Natural killer cell (primary cell): ENCODE results near the gene DDX3X. TPM values are rescaled to one million over a fixed set of nuclear protein-coding genes. Genes with fewer than 3 reads are reported as not detected.

Source experiments
- ATAC-seq, 3 donors: fragments of 150-1000 bp in 2 of 3; fragments of 200-7000 bp in 1 of 3; cut with Tn5 transposase; 1 replicate in 1 of 3; 2 replicates in 2 of 3; pipeline ENCODE4 v1.10.0; 2021; ENCODE audit warnings: mild to moderate bottlenecking in 2 of 3, moderate library complexity in 2 of 3
- DNase-seq, 2 donors: peaks; one replicate each; pipeline versions ENCODE4 v3.0.0 to v3.0.0-alpha.2; 2013 to 2021; ENCODE audit warnings: mixed read lengths in 1 of 2
- H3K27ac ChIP-seq: one replicate; pipeline ENCODE4 v1.5.1; 2013; ENCODE audit warnings: mild to moderate bottlenecking, low read length
- H3K27me3 ChIP-seq: one replicate; pipeline ENCODE4 v1.6.1; 2013; ENCODE audit warnings: low read length; ENCODE audit not compliant: control insufficient read depth, insufficient read depth
- H3K36me3 ChIP-seq: one replicate; pipeline ENCODE4 v1.6.1; 2013; ENCODE audit warnings: low read length; ENCODE audit not compliant: control insufficient read depth, insufficient read depth
- H3K4me1 ChIP-seq: one replicate; pipeline ENCODE4 v1.6.1; 2013; ENCODE audit warnings: low read length; ENCODE audit not compliant: control insufficient read depth, insufficient read depth
- H3K4me3 ChIP-seq: one replicate; pipeline ENCODE4 v1.5.1; 2013; ENCODE audit warnings: low read length
- H3K9me3 ChIP-seq: one replicate; pipeline ENCODE4 v1.6.1; 2013; ENCODE audit warnings: low read length; ENCODE audit not compliant: control insufficient read depth, insufficient read depth
- H3K27ac Mint-ChIP-seq, 2 donors: one replicate each; pipeline ENCODE4 v1.8.0; 2022; ENCODE audit warnings: mild to moderate bottlenecking in 2 of 2, mixed read lengths in 2 of 2, moderate library complexity in 1 of 2
- H3K27me3 Mint-ChIP-seq, 2 donors: one replicate each; pipeline ENCODE4 v1.8.0; 2022; ENCODE audit warnings: low read depth in 2 of 2, mixed read lengths in 2 of 2
- H3K36me3 Mint-ChIP-seq: one replicate; pipeline ENCODE4 v1.8.0; 2022; ENCODE audit warnings: mixed read lengths
- H3K4me1 Mint-ChIP-seq, 2 donors: one replicate each; pipeline ENCODE4 v1.8.0; 2022; ENCODE audit warnings: mixed read lengths in 2 of 2
- H3K4me3 Mint-ChIP-seq: one replicate; pipeline ENCODE4 v1.8.0; 2022; ENCODE audit warnings: mild to moderate bottlenecking, moderate library complexity, mixed read lengths
- H3K9me3 Mint-ChIP-seq, 2 donors: one replicate each; pipeline ENCODE4 v1.8.0; 2022; ENCODE audit warnings: mixed read lengths in 2 of 2
- CTCF ChIP-seq: fragments of 200-600 bp; IDR thresholded peaks from one replicate; pipeline ENCODE4 v1.8.0; 2022; ENCODE audit warnings: antibody characterized with exemption
- WGBS: methylation state at CpG from one replicate; pipeline ENCODE4 v1.1.7; 2013; ENCODE audit warnings: missing lambda C conversion rate; ENCODE audit not compliant: insufficient coverage; 5-methylcytosine and 5-hydroxymethylcytosine counted together
- intact Hi-C: fragments of 100-400 bp; cut with micrococcal nuclease; formaldehyde crosslinking; loops from one replicate; pipeline ENCODE4 v1.14.2; 2022
- total RNA-seq, 4 donors: library from RNA; stranded (reverse); fragments of 120-200 nt in 1 of 4; gene quantifications; one replicate each; pipeline versions ENCODE4 v1.2.3 to v1.2.4, GENCODE V29; 2013 to 2022

The DDX3X gene
- total RNA-seq, 3 donors from 2014 or later (not counting 1 experiment from before 2014, with no cell fraction given) = 695 to 1,297 (median 1,054) TPM

DNA sequence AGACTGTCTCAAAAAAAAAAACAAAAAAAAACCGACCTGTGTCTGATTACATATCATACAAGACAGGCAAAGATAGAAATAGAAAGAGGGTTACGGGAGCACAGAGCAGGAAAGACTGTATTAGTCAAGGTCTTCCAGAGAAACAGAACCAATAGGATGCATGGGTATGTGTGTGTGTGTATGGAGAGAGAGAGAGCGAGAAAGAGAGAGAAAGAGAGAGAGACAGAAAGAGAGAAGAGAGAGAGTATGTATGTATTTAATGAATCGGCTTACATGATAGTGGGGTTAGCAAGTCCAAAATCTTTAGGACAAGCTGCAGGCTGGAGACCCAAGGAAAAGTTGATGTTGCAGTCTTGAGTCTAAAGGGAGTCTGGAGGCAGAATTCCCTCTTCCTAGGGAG is 7.5 kb upstream of the DDX3X start:
- Histone ChIP-seq H3K4me3 (no peak overlapping the region), H3K27ac (no peak overlapping the region), H3K36me3 (no peaks in the 10 kb centered on the region), H3K4me1 (peaks cover 12% of the 10 kb centered on the region), H3K27me3 (no peaks in the 10 kb centered on the region), H3K9me3 (no peaks in the 10 kb centered on the region)
- no peak for DNase-seq
- H3K4me1 Mint-ChIP-seq = peaks cover 0 to 14% of the 10 kb centered on the region in 2 donors
- no peaks in the 10 kb centered on the region for H3K27me3 Mint-ChIP-seq
- WGBS = 97% methylated on average over 3 of the region's 4 CpGs
- H3K27ac Mint-ChIP-seq = no peak overlapping the region
- intact Hi-C loops = no loop called here
- no peak overlapping the region for H3K4me3 Mint-ChIP-seq
- no peak for TF ChIP-seq CTCF
- no peak for ATAC-seq
- no peaks in the 10 kb centered on the region for H3K36me3 Mint-ChIP-seq
- H3K9me3 Mint-ChIP-seq = no peaks in the 10 kb centered on the region

DNA sequence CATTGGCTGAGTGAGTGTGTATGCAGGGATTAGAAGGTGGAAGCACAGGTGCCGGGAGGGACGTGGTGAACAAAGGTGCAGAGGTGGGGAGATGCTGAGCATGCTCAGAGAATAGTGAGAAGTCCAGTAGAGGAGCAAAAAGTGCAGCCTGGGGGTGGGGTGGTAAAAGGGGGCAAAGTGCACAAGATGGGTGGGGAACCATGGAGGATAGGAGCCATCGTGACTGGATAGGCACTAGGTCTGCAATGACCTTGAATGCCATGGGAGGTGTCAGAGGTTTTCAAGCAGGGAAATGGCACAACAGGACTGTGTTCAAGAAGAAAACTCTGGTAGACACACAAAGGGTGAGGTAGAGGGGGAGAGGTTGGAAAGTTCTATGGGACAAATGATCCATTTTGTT is 6.6 kb upstream of the DDX3X start:
- WGBS = 92% methylated on average over 3 of the region's 3 CpGs
- Mint-ChIP-seq H3K4me1 (peaks cover 2 to 23% of the 10 kb centered on the region in 2 donors), H3K36me3 (no peaks in the 10 kb centered on the region), H3K27me3 (no peaks in the 10 kb centered on the region), H3K27ac (no peak overlapping the region), H3K4me3 (no peak overlapping the region), H3K9me3 (no peaks in the 10 kb centered on the region)
- no peak overlapping the region for H3K4me3 ChIP-seq
- H3K36me3 ChIP-seq = no peaks in the 10 kb centered on the region
- H3K9me3 ChIP-seq = no peaks in the 10 kb centered on the region
- peaks cover 13% of the 10 kb centered on the region for H3K4me1 ChIP-seq
- ATAC-seq (no peak), DNase-seq (no peak)
- no peak for TF ChIP-seq CTCF
- no peak overlapping the region for H3K27ac ChIP-seq
- intact Hi-C loops = no loop called here
- H3K27me3 ChIP-seq = no peaks in the 10 kb centered on the region

DNA sequence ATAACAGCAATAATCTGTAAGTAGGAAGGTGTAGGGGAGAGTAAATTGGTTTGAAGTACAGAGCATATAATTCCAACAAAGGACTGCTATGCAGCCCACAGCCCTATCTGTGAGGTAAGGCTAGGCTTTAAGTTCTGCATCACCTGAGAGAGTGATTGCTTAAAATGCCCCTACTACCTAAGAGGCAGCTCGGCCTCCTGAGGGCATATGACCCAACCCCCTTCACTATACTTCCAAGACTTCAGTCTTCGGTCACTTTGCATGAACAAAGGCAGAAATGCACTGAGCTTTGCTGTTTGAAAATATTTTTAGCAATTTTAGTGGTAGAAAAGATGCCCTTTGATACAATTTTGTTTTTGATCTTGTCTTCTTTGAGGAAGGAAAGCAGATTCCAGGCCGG is 4.9 kb upstream of the DDX3X start:
- Mint-ChIP-seq H3K27me3 (no peaks in the 10 kb centered on the region), H3K9me3 (no peaks in the 10 kb centered on the region), H3K27ac (no peak overlapping the region), H3K4me1 (peaks cover 14 to 36% of the 10 kb centered on the region in 2 donors), H3K36me3 (no peaks in the 10 kb centered on the region), H3K4me3 (no peak overlapping the region)
- H3K4me1 ChIP-seq = peaks cover 17% of the 10 kb centered on the region
- H3K27me3 ChIP-seq = no peaks in the 10 kb centered on the region
- DNase-seq (peak in 1 of 2 donors; percentile 11), ATAC-seq (no peak)
- H3K27ac ChIP-seq = no peak overlapping the region
- no peaks in the 10 kb centered on the region for H3K9me3 ChIP-seq
- no peaks in the 10 kb centered on the region for H3K36me3 ChIP-seq
- H3K4me3 ChIP-seq = no peak overlapping the region
- intact Hi-C loops = no loop called here
- WGBS = 88% methylated on average over 1 of the region's 3 CpGs
- no peak for TF ChIP-seq CTCF

GRCh38 chrX:41332005-41332404 is 2.0 kb upstream of the DDX3X start:
- H3K9me3 Mint-ChIP-seq = no peaks in the 10 kb centered on the region
- H3K4me1 ChIP-seq = peaks cover 20% of the 10 kb centered on the region
- no peaks in the 10 kb centered on the region for H3K27me3 Mint-ChIP-seq
- TF ChIP-seq CTCF = no peak
- H3K27ac ChIP-seq = peak overlapping the region; percentile 99
- H3K36me3 ChIP-seq = no peaks in the 10 kb centered on the region
- no peaks in the 10 kb centered on the region for H3K36me3 Mint-ChIP-seq
- no peaks in the 10 kb centered on the region for H3K9me3 ChIP-seq
- no peaks in the 10 kb centered on the region for H3K27me3 ChIP-seq
- intact Hi-C loops = loop anchor here (5.0 to 10.0 kb wide), 5 partner anchors 110 to 685 kb away; partner anchors contain the start of genes CXorf38 and MED14
- no CpG with 5 or more reads among the region's 4 CpGs for WGBS
- H3K4me3 Mint-ChIP-seq = peak overlapping the region; percentile 100
- peaks cover 37 to 61% of the 10 kb centered on the region in 2 donors for H3K4me1 Mint-ChIP-seq
- peak overlapping the region; percentile 98 to 100 for H3K27ac Mint-ChIP-seq
- no peak for ATAC-seq
- DNase-seq = peak in 1 of 2 donors; percentile 23
- peak overlapping the region; percentile 100 for H3K4me3 ChIP-seq
